ENCODE results near the gene SBNO1.
A peak's percentile ranks its signal among the peaks of the same experiment; 100 is the strongest.
"Not testable (repeated sequence)": the region's sequence is repeated elsewhere in the genome, so short reads cannot be mapped to it uniquely, and the experiment has no call there.

SBNO1 gene

DNA sequence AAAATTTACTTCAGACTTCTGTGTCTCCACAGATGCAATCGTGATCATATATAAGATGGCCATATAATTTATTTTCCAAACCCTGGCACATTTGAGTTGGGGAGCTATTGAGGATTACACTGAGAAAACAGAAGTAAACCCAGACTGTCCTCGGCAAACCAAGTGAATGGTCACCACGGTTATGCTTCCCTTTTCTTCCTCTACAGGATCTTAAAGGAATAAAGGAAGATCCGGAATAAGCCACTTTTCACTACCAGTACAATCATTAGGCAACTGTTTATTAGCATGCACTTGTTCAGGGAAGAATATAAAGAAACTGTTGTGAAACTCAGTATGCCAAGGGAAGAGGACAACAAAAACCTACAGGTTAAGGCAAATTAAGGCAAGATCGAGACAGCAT, 27.6 kb downstream of the SBNO1 start:
- no peak for DNase-seq

GRCh38 chr12:123336530-123336929, 28.1 kb downstream of the SBNO1 start:
- no peak for DNase-seq

DNA sequence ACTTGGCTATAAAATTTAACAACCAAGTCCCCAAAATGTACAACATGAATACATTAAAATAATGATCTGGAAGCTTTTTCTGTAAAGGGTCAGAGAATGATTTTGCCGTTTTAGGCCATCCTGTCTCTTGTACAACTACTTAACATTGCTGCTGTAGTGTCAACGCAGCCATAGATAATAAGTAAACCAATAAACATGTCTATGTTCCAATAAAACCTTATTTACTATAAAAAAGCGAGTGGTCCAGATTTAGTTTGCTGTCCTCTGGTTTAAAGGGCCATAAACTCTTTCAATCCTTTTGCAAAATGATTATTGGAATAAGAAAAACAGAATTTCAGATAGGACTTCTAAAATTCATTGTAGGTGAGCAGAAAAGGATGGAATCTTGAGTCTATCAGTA, 29.2 kb downstream of the SBNO1 start:
- no peak for DNase-seq

GRCh38 chr12:123329799-123330198, 34.8 kb downstream of the SBNO1 start:
- no peak for DNase-seq

- DNase-seq: no peak
Observed at GRCh38 chr12:123319826-123320225, 44.8 kb downstream of the SBNO1 start.

DNA sequence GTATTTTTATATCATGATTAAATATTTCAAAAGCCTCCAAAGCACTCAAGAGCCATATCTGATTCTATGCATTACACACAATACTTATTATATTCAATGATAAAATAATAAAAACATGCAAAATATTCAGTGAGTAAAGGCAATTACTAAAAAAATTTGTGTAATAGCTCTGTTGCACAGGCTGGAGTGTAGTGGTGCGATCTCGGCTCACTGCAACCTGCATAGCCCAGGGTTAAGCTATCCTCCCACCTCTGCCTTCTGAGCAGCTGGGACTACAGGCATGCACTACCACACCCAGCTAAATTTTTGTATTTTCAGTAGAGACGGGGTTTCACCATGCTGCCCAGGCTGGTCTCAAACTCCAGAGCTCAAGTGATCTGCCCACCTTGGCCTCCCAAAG, 45.4 kb downstream of the SBNO1 start:
- no peak for DNase-seq

DNA sequence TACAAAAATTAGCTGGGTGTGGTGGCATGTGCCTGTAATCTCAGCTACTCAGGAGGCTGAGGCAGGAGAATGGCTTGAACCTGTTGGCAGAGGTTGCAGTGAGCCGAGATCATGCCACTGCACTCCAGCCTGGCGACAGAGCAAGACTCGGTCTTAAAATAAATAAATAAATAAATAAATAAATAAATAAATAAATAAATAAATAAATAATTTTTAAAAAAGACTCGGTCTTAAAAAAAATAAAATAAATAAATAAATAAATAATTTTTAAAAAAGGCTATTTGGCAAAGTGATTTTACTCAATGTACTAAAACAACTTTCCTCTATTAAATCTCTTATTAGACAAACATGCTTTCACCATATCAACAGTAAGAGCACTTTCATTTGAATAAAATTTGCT, 51.6 kb downstream of the SBNO1 start:
- not testable (repeated sequence) for DNase-seq

GRCh38 chr12:123306200-123306599, 58.4 kb downstream of the SBNO1 start:
- no peak for DNase-seq

- DNase-seq: no peak
Observed at GRCh38 chr12:123305136-123305535, 59.5 kb downstream of the SBNO1 start.

GRCh38 chr12:123293178-123293760, 71.4 kb downstream of the SBNO1 start:
- no peak for DNase-seq

DNA sequence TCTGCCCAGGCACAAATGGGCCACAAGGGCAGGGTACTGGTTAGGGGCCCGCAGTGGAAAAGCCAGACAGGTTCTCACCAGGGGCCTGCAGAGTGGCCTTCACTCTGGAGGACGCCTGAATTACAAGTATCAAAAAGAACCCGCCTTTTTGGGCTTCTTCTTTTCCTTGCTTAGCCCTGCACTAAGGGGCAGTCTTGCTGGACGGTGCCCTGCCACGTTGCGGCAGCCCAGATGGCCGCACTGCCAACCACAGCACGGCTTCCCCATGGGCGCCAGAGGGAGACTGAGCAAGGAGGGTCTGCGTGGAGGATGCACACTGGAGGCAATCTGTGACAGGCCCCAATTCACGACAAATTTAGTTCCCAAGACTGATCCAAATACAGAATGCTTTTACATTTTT, 74.7 kb downstream of the SBNO1 start:
- no peak for DNase-seq

DNA sequence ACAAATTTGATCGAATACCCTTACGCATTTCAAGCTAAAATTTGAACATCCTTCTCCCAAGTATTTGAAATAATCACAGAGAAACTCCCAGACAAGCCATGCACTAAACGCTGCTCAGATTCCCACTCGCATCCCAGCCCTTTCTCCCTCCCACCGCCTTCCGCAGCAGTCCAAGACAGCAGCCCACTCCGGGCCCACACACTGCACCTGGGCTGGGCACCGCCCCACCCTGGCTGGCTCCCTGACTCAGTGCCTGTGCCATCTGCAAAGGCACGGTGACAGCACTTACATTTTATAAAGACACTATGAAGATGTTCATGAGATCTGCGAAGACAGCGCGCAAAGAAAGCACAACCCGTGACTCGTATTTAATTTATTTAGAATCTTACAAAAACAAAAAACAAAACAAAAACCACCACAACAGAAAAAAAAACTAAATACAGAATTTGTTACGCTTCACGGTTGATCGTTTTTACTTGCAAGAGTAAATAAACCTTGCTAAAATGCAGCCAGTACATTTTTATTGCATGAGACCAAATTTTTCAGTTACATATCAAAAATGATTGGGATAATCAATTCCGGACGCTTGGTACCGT, 75.8 kb downstream of the SBNO1 start:
- no peak for DNase-seq

GRCh38 chr12:123286652-123287373, 77.8 kb downstream of the SBNO1 start:
- DNase-seq: no peak

DNA sequence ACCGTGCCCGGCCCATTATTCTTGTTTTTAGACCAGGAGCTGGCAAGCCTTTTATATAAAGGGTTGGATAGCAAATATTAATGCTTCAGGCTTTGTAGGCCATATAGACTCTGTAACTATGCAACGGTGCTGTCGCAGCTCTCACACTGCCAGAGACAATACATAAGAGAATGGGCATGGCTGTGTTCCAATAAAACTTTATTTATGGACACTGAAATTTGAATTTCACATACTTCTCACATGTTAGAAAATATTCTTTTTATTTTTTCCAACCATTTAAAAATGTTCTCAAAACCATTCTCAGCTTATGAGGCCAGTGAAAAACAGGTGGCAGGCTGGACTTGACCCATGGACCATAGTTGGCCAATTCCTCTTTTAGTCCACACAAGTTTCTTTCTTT, 80.0 kb downstream of the SBNO1 start:
- DNase-seq: no peak

GRCh38 chr12:123283461-123283860, 81.2 kb downstream of the SBNO1 start:
- no peak for DNase-seq

DNA sequence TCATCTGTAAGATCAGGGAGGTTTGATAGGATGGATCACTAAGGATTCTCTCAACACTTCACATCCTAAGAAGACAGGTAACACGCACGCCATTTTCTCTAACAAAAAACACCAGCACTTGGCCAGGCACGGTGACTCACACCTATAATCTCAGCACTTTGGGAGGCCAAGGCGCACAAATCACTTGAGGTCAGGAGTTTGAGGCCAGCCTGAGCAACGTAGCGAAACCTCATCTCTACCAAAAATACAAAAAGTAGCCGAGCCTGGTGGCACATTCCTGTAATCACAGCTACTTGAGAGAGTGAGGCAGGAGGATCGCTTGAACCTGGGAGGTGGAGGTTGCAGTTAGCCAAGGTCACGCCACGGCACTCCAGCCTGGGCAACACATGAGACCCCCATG, 82.5 kb downstream of the SBNO1 start:
- no peak for DNase-seq

GRCh38 chr12:123280971-123281370, 83.7 kb downstream of the SBNO1 start:
- no peak for DNase-seq

DNA sequence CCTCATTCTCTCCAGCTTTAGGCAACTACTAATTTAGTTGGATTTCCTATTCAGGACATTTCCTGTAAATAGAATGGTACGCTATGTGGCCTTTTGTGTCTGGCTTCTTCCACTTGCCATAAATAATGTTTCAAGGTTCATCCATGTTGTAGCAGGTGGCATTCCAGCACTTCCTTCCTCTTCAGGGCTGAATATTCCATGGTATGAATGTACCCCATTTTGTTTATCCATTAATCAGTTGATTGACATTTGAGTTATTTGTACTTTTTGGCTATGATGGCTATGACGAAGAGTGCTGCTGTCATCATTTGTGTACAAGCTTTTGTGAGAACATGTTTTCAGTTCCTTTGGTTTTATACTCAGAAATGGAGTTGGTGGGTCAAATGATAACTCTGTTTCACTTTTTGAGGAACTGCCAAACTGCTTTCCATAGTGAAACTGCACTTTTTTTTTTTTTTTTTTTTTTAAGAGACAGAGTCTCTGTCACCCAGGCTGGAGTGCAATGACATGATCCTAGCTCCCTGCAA, 86.5 kb downstream of the SBNO1 start:
- DNase-seq: no peak

GRCh38 chr12:123273166-123273565, 91.5 kb downstream of the SBNO1 start:
- DNase-seq: no peak

DNA sequence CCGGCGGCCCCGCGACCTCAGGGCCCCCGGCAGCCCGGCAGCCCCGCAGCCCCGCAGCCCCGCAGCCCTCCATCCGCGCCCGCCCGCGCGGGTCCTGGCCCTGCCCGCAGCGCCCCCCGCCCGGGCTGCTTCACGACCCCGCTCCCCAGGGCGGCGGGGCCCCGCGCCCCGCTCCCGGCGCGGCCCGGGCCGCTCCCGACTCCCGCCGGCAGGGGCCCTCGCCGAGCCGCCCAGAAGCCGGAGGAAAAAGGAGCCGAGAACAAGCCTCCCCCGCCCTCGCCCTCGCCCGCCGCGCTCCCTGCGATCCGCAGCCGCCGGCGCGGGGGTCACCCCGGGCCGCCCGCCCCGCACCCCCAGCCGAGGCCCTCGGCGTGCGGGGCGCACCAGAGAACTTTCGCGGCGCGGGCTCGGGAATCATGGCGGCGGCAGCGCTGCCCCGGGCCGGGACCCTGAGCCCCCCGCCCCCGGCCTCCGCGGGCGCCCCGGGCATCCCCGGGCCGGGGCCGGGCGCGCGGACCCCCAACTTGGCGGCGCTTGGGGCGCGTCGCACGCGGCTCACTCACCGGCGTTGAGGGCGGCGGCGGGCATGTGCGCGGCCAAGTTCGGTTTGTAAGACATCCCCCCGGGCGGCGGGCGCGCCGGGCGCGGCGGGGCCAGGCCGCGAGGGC, 93.5 kb downstream of the SBNO1 start:
- DNase-seq: peak; percentile 53

- DNase-seq: no peak
Observed at GRCh38 chr12:123270214-123271000, 94.2 kb downstream of the SBNO1 start.

GRCh38 chr12:123269896-123270213, 94.8 kb downstream of the SBNO1 start:
- no peak for DNase-seq

GRCh38 chr12:123269395-123269892, 95.2 kb downstream of the SBNO1 start:
- no peak for DNase-seq

Data from NCI-H146 (cell line).